Activated CD4-positive, alpha-beta T cell treated with anti-CD3 and anti-CD28 coated beads for 4 hours (primary cell): ENCODE data around the gene PRKN.
"Not testable (repeated sequence)": the region's sequence is repeated elsewhere in the genome, so short reads cannot be mapped to it uniquely, and the experiment has no call there.

ENCODE experiments used
- DNase-seq, 2 donors: peaks; one replicate each; pipeline ENCODE4 v3.0.0-alpha.2; 2020

PRKN gene

GRCh38 chr6:161496941-161497340 is 1230.6 kb downstream of the PRKN start:
- DNase-seq = no peak

GRCh38 chr6:161496271-161496670 is 1231.3 kb downstream of the PRKN start:
- not testable (repeated sequence) for DNase-seq

GRCh38 chr6:161494566-161494965 is 1233.0 kb downstream of the PRKN start:
- DNase-seq = no peak

- no peak for DNase-seq
These were observed 1233.9 kb downstream of the PRKN start for GRCh38 chr6:161493576-161494118.

- no peak for DNase-seq
These were observed 1237.8 kb downstream of the PRKN start for GRCh38 chr6:161489626-161490306.

- no peak for DNase-seq
These were observed 1239.9 kb downstream of the PRKN start for GRCh38 chr6:161487694-161488093.

GRCh38 chr6:161487217-161487531 is 1240.4 kb downstream of the PRKN start:
- no peak for DNase-seq

GRCh38 chr6:161486361-161487216 is 1241.0 kb downstream of the PRKN start:
- DNase-seq = no peak

- DNase-seq = no peak
These were observed 1245.1 kb downstream of the PRKN start for GRCh38 chr6:161482517-161482858.

- no peak for DNase-seq
These were observed 1245.6 kb downstream of the PRKN start for GRCh38 chr6:161481786-161482516.

GRCh38 chr6:161480421-161481155 is 1247.0 kb downstream of the PRKN start:
- no peak for DNase-seq

- no peak for DNase-seq
These were observed 1248.2 kb downstream of the PRKN start for GRCh38 chr6:161479376-161479775.

GRCh38 chr6:161477876-161478425 is 1249.6 kb downstream of the PRKN start:
- no peak for DNase-seq

GRCh38 chr6:161476711-161477110 is 1250.9 kb downstream of the PRKN start:
- DNase-seq = no peak

GRCh38 chr6:161465403-161465802 is 1262.2 kb downstream of the PRKN start:
- no peak for DNase-seq

GRCh38 chr6:161463071-161463470 is 1264.5 kb downstream of the PRKN start:
- no peak for DNase-seq

GRCh38 chr6:161462148-161462547 is 1265.4 kb downstream of the PRKN start:
- no peak for DNase-seq

- DNase-seq = no peak
These were observed 1268.5 kb downstream of the PRKN start for GRCh38 chr6:161459008-161459615.

GRCh38 chr6:161458201-161458951 is 1269.2 kb downstream of the PRKN start:
- no peak for DNase-seq

GRCh38 chr6:161455848-161456247 is 1271.7 kb downstream of the PRKN start:
- no peak for DNase-seq

GRCh38 chr6:161453558-161453957 is 1274.0 kb downstream of the PRKN start:
- DNase-seq = no peak
